Measurements from ENCODE around the gene UBXN6.

UBXN6 gene

GRCh38 chr19:4449639-4450028 is 8.0 kb downstream of the UBXN6 start:
- Histone ChIP-seq H3K4me3 (ENCODE audit: low read length) (no peak overlapping the region), H3K9ac (ENCODE audit: low read depth, low read length) (no peak overlapping the region), H3K36me3 (ENCODE audit: insufficient read depth, low read depth, low read length) (peaks cover 48% of the 10 kb centered on the region), H3K9me3 (ENCODE audit: insufficient read depth, low read depth, low read length) (no peaks in the 10 kb centered on the region), H3K4me1 (ENCODE audit: insufficient read depth, low read length) (no peaks in the 10 kb centered on the region), H3K27me3 (ENCODE audit: insufficient read depth, low read length) (no peaks in the 10 kb centered on the region), H3K27ac (ENCODE audit: low read length) (no peak overlapping the region)

- no peaks in the 10 kb centered on the region for H3K4me1 ChIP-seq (ENCODE audit: insufficient read depth, low read length)
- no peak overlapping the region for H3K4me3 ChIP-seq (ENCODE audit: low read length)
- no peaks in the 10 kb centered on the region for H3K9me3 ChIP-seq (ENCODE audit: insufficient read depth, low read depth, low read length)
- H3K27me3 ChIP-seq (ENCODE audit: insufficient read depth, low read length): no peaks in the 10 kb centered on the region
- peaks cover 53% of the 10 kb centered on the region for H3K36me3 ChIP-seq (ENCODE audit: insufficient read depth, low read depth, low read length)
- no peak overlapping the region for H3K27ac ChIP-seq (ENCODE audit: low read length)
- H3K9ac ChIP-seq (ENCODE audit: low read depth, low read length): no peak overlapping the region
These were observed 8.5 kb downstream of the UBXN6 start for GRCh38 chr19:4449022-4449638.

GRCh38 chr19:4448147-4448985 is 9.2 kb downstream of the UBXN6 start:
- H3K9me3 ChIP-seq (ENCODE audit: insufficient read depth, low read depth, low read length): no peaks in the 10 kb centered on the region
- no peak overlapping the region for H3K9ac ChIP-seq (ENCODE audit: low read depth, low read length)
- peaks cover 57% of the 10 kb centered on the region for H3K36me3 ChIP-seq (ENCODE audit: insufficient read depth, low read depth, low read length)
- no peaks in the 10 kb centered on the region for H3K27me3 ChIP-seq (ENCODE audit: insufficient read depth, low read length)
- no peaks in the 10 kb centered on the region for H3K4me1 ChIP-seq (ENCODE audit: insufficient read depth, low read length)
- H3K4me3 ChIP-seq (ENCODE audit: low read length): no peak overlapping the region
- H3K27ac ChIP-seq (ENCODE audit: low read length): no peak overlapping the region

- peaks cover 61% of the 10 kb centered on the region for H3K36me3 ChIP-seq (ENCODE audit: insufficient read depth, low read depth, low read length)
These were observed 10.1 kb downstream of the UBXN6 start for GRCh38 chr19:4447327-4448146.

GRCh38 chr19:4446704-4447200 is 10.8 kb downstream of the UBXN6 start:
- Histone ChIP-seq H3K9me3 (ENCODE audit: insufficient read depth, low read depth, low read length) (no peaks in the 10 kb centered on the region), H3K4me1 (ENCODE audit: insufficient read depth, low read length) (no peaks in the 10 kb centered on the region), H3K27ac (ENCODE audit: low read length) (no peak overlapping the region), H3K9ac (ENCODE audit: low read depth, low read length) (no peak overlapping the region), H3K36me3 (ENCODE audit: insufficient read depth, low read depth, low read length) (peaks cover 59% of the 10 kb centered on the region), H3K27me3 (ENCODE audit: insufficient read depth, low read length) (no peaks in the 10 kb centered on the region), H3K4me3 (ENCODE audit: low read length) (no peak overlapping the region)

More at GRCh38 chr19:4447327-4448146, 10.1 kb downstream of the UBXN6 start:
- Histone ChIP-seq H3K9me3 (ENCODE audit: insufficient read depth, low read depth, low read length) (no peaks in the 10 kb centered on the region), H3K27me3 (ENCODE audit: insufficient read depth, low read length) (no peaks in the 10 kb centered on the region), H3K27ac (ENCODE audit: low read length) (no peak overlapping the region), H3K4me1 (ENCODE audit: insufficient read depth, low read length) (no peaks in the 10 kb centered on the region), H3K9ac (ENCODE audit: low read depth, low read length) (no peak overlapping the region), H3K4me3 (ENCODE audit: low read length) (no peak overlapping the region)

- H3K36me3 ChIP-seq (ENCODE audit: insufficient read depth, low read depth, low read length): peaks cover 53% of the 10 kb centered on the region
- no peaks in the 10 kb centered on the region for H3K4me1 ChIP-seq (ENCODE audit: insufficient read depth, low read length)
- no peaks in the 10 kb centered on the region for H3K9me3 ChIP-seq (ENCODE audit: insufficient read depth, low read depth, low read length)
- no peaks in the 10 kb centered on the region for H3K27me3 ChIP-seq (ENCODE audit: insufficient read depth, low read length)
- no peak overlapping the region for H3K27ac ChIP-seq (ENCODE audit: low read length)
- no peak overlapping the region for H3K9ac ChIP-seq (ENCODE audit: low read depth, low read length)
- no peak overlapping the region for H3K4me3 ChIP-seq (ENCODE audit: low read length)
These were observed 11.5 kb downstream of the UBXN6 start for GRCh38 chr19:4445963-4446703.

GRCh38 chr19:4444765-4445741 is 12.5 kb downstream of the UBXN6 start:
- H3K9me3 ChIP-seq (ENCODE audit: insufficient read depth, low read depth, low read length): no peaks in the 10 kb centered on the region
- H3K27me3 ChIP-seq (ENCODE audit: insufficient read depth, low read length): no peaks in the 10 kb centered on the region
- peaks cover 62% of the 10 kb centered on the region for H3K36me3 ChIP-seq (ENCODE audit: insufficient read depth, low read depth, low read length)
- no peak overlapping the region for H3K4me3 ChIP-seq (ENCODE audit: low read length)
- no peak overlapping the region for H3K9ac ChIP-seq (ENCODE audit: low read depth, low read length)
- H3K4me1 ChIP-seq (ENCODE audit: insufficient read depth, low read length): no peaks in the 10 kb centered on the region
- no peak overlapping the region for H3K27ac ChIP-seq (ENCODE audit: low read length)

- Histone ChIP-seq H3K9me3 (ENCODE audit: insufficient read depth, low read depth, low read length) (no peaks in the 10 kb centered on the region), H3K36me3 (ENCODE audit: insufficient read depth, low read depth, low read length) (peaks cover 66% of the 10 kb centered on the region), H3K9ac (ENCODE audit: low read depth, low read length) (no peak overlapping the region), H3K4me3 (ENCODE audit: low read length) (no peak overlapping the region), H3K27ac (ENCODE audit: low read length) (no peak overlapping the region), H3K27me3 (ENCODE audit: insufficient read depth, low read length) (no peaks in the 10 kb centered on the region), H3K4me1 (ENCODE audit: insufficient read depth, low read length) (no peaks in the 10 kb centered on the region)
These were observed 13.4 kb downstream of the UBXN6 start for GRCh38 chr19:4443966-4444764.

GRCh38 chr19:4443188-4443587 is 14.4 kb downstream of the UBXN6 start:
- Histone ChIP-seq H3K9ac (ENCODE audit: low read depth, low read length) (no peak overlapping the region), H3K4me3 (ENCODE audit: low read length) (no peak overlapping the region), H3K27ac (ENCODE audit: low read length) (no peak overlapping the region), H3K27me3 (ENCODE audit: insufficient read depth, low read length) (no peaks in the 10 kb centered on the region), H3K4me1 (ENCODE audit: insufficient read depth, low read length) (no peaks in the 10 kb centered on the region), H3K9me3 (ENCODE audit: insufficient read depth, low read depth, low read length) (no peaks in the 10 kb centered on the region), H3K36me3 (ENCODE audit: insufficient read depth, low read depth, low read length) (peaks cover 74% of the 10 kb centered on the region)

- H3K9me3 ChIP-seq (ENCODE audit: insufficient read depth, low read depth, low read length): no peaks in the 10 kb centered on the region
- H3K27me3 ChIP-seq (ENCODE audit: insufficient read depth, low read length): no peaks in the 10 kb centered on the region
- H3K36me3 ChIP-seq (ENCODE audit: insufficient read depth, low read depth, low read length): peaks cover 74% of the 10 kb centered on the region
- no peak overlapping the region for H3K9ac ChIP-seq (ENCODE audit: low read depth, low read length)
- no peak overlapping the region for H3K4me3 ChIP-seq (ENCODE audit: low read length)
- H3K4me1 ChIP-seq (ENCODE audit: insufficient read depth, low read length): no peaks in the 10 kb centered on the region
- H3K27ac ChIP-seq (ENCODE audit: low read length): no peak overlapping the region
These were observed 14.8 kb downstream of the UBXN6 start for GRCh38 chr19:4442819-4443146.

Data from iPS-20b (cell line).